K562 (cell line): Measurements from ENCODE around the gene OR2V2. TPM values are rescaled to one million over a fixed set of nuclear protein-coding genes. Genes with fewer than 3 reads are reported as not detected.
A peak's percentile ranks its signal among the peaks of the same experiment; 100 is the strongest.

Experiments
- BMI1 ChIP-seq: fragments of 150-350 bp; IDR thresholded peaks from 2 replicates; pipeline ENCODE4 v1.6.1; 2014; ENCODE audit warnings: low read length
- CREB3 ChIP-seq: fragments of 450-650 bp; conservative IDR thresholded peaks from 2 replicates; pipeline ENCODE4 v1.6.1; 2016; ENCODE audit warnings: missing genetic modification characterization, low read depth, mild to moderate bottlenecking, missing compliant biosample characterization, moderate library complexity
- HDAC8 ChIP-seq: fragments of 450-650 bp; IDR thresholded peaks from 2 replicates; pipeline ENCODE4 v1.6.1; 2016; ENCODE audit warnings: mild to moderate bottlenecking, missing genetic modification characterization, moderate library complexity, missing compliant biosample characterization
- MLLT1 ChIP-seq, 2 experiments: fragments of 450-650 bp; IDR thresholded peaks; 2 replicates each; pipeline ENCODE4 v1.6.1; 2016
- SRF ChIP-seq, 2 experiments: fragments of 250-450, 450-650 bp in 1 of 2; sonication (Bioruptor Pico) in 1 of 2; sonication (generic) in 1 of 2; formaldehyde crosslinking; IDR thresholded peaks; 2 replicates each; pipeline versions ENCODE4 v1.5.0 to v1.5.1; 2020 to 2022; ENCODE audit warnings: mild to moderate bottlenecking in 1 of 2, missing genetic modification reagents in 1 of 2
- ZNF764 ChIP-seq: fragments of 250-450 bp; sonication (Bioruptor Pico); IDR thresholded peaks from 2 replicates; pipeline ENCODE4 v1.4.0; 2020; ENCODE audit warnings: low read depth, mild to moderate bottlenecking, moderate library complexity
- polyA plus RNA-seq, 8 experiments: library from polyadenylated mRNA; depleted of rRNA in 4 of 8; stranded (reverse) in 5 of 8; unstranded in 3 of 8; fragments of >200 nt; fragmentation: Nextera tagmentation in 2 of 8; fragmentation: Illumina TruSeq in 1 of 8; extraction: Ambion mirVana in 2 of 8; extraction: Trizol in 1 of 8; gene quantifications; 2 replicates each; pipeline versions ENCODE4 v1.2.1 to v1.2.3, GENCODE V29; 2011 to 2014; ENCODE audit warnings: inconsistent platforms in 1 of 8, missing spikeins in 1 of 8
- total RNA-seq, 7 experiments: library from RNA; depleted of rRNA in 6 of 7; stranded (reverse); fragments of >200 nt in 6 of 7; fragmentation: Illumina TruSeq in 2 of 7; extraction: Trizol in 2 of 7; gene quantifications; 2 replicates each; pipeline versions ENCODE4 v1.2.1 to v1.2.3, GENCODE V29; 2011 to 2021; ENCODE audit warnings: low replicate concordance in 1 of 7
- TF ChIP-seq, protein P1 (sequence below): fragments of 450-650 bp; IDR thresholded peaks from 2 replicates; pipeline ENCODE4 v1.6.1; 2017; ENCODE audit warnings: antibody characterized with exemption, mild to moderate bottlenecking
- TF ChIP-seq, protein P2 (sequence below): IDR thresholded peaks from 2 replicates; pipeline ENCODE4 v1.6.1; 2011; ENCODE audit warnings: borderline replicate concordance, low read depth, mild to moderate bottlenecking, moderate library complexity, low read length; ENCODE audit not compliant: insufficient read depth, poor library complexity, severe bottlenecking
- TF ChIP-seq, protein P3 (sequence below): fragments of 450-650 bp; IDR thresholded peaks from 2 replicates; pipeline ENCODE4 v1.6.1; 2016

OR2V2 gene
- total and polyA plus RNA-seq, 9 of the 15 experiments (the other 6 are each of a cell fraction or from before 2014, with no cell fraction given) = 0.01 TPM; not detected in 8

DNA sequence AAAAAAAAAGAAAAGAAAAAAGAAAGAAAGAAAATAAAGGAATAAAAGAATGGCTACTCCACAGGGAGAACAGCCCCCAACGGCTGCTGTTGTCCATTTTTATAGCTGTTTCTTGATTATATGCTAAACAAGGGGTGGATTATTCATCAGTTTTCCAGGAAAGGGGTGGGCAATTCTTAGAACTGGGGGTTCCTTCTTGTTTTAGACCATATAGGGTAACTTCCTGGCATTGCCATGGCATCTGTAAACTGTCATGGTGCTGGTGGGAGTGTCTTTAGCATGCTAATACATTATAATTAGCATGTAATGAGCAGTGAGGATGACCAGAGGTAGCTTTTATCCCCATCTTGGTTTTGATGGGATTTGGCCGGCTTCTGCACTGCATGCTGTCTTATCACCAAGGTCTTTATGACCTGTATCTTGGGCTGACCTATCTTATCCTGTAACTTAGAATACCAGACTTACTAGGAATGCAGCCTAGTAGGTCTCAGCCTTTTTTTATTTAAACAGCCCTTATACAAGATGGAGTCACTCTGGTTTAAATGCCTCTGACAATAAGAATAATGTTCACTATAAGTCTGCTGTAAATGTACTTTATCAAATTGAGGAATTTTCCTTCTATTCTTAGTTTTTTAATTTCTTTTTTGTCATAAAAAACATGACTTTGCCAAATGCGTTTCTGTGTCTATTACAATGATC lies 29.0 kb downstream of the OR2V2 start (continued):
- TF ChIP-seq, protein P1, sequence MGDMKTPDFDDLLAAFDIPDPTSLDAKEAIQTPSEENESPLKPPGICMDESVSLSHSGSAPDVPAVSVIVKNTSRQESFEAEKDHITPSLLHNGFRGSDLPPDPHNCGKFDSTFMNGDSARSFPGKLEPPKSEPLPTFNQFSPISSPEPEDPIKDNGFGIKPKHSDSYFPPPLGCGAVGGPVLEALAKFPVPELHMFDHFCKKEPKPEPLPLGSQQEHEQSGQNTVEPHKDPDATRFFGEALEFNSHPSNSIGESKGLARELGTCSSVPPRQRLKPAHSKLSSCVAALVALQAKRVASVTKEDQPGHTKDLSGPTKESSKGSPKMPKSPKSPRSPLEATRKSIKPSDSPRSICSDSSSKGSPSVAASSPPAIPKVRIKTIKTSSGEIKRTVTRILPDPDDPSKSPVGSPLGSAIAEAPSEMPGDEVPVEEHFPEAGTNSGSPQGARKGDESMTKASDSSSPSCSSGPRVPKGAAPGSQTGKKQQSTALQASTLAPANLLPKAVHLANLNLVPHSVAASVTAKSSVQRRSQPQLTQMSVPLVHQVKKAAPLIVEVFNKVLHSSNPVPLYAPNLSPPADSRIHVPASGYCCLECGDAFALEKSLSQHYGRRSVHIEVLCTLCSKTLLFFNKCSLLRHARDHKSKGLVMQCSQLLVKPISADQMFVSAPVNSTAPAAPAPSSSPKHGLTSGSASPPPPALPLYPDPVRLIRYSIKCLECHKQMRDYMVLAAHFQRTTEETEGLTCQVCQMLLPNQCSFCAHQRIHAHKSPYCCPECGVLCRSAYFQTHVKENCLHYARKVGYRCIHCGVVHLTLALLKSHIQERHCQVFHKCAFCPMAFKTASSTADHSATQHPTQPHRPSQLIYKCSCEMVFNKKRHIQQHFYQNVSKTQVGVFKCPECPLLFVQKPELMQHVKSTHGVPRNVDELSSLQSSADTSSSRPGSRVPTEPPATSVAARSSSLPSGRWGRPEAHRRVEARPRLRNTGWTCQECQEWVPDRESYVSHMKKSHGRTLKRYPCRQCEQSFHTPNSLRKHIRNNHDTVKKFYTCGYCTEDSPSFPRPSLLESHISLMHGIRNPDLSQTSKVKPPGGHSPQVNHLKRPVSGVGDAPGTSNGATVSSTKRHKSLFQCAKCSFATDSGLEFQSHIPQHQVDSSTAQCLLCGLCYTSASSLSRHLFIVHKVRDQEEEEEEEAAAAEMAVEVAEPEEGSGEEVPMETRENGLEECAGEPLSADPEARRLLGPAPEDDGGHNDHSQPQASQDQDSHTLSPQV = peak; percentile 92
- TF ChIP-seq ZNF764 (CRISPR knock-in tag) (no peak), HDAC8 (tag) (peak; percentile 80; the same call in 1 of the 2 replicates), CREB3 (tag) (peak; percentile 75), MLLT1 (IDR thresholded peaks at IDR 0.05) (no peak), BMI1 (no peak), SRF (CRISPR knock-in tag; IDR thresholded peaks at IDR 0.05) (peak; percentile 70 to 96; a peak in 3 of 4 replicates)
- TF ChIP-seq, protein P2, sequence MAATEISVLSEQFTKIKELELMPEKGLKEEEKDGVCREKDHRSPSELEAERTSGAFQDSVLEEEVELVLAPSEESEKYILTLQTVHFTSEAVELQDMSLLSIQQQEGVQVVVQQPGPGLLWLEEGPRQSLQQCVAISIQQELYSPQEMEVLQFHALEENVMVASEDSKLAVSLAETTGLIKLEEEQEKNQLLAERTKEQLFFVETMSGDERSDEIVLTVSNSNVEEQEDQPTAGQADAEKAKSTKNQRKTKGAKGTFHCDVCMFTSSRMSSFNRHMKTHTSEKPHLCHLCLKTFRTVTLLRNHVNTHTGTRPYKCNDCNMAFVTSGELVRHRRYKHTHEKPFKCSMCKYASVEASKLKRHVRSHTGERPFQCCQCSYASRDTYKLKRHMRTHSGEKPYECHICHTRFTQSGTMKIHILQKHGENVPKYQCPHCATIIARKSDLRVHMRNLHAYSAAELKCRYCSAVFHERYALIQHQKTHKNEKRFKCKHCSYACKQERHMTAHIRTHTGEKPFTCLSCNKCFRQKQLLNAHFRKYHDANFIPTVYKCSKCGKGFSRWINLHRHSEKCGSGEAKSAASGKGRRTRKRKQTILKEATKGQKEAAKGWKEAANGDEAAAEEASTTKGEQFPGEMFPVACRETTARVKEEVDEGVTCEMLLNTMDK = no peak
- TF ChIP-seq, protein P3, sequence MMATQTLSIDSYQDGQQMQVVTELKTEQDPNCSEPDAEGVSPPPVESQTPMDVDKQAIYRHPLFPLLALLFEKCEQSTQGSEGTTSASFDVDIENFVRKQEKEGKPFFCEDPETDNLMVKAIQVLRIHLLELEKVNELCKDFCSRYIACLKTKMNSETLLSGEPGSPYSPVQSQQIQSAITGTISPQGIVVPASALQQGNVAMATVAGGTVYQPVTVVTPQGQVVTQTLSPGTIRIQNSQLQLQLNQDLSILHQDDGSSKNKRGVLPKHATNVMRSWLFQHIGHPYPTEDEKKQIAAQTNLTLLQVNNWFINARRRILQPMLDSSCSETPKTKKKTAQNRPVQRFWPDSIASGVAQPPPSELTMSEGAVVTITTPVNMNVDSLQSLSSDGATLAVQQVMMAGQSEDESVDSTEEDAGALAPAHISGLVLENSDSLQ = peak; percentile 37; the same call in 1 of the 2 replicates
